Activated CD8-positive, alpha-beta memory T cell treated with anti-CD3 and anti-CD28 coated beads for 36 hours (primary cell): ENCODE results near the gene SMCO4. TPM values are rescaled to one million over a fixed set of nuclear protein-coding genes. Genes with fewer than 3 reads are reported as not detected.

Experiments
- CTCF ChIA-PET: fragments of 350-600 bp; sonication (Branson Sonifier 250); formaldehyde crosslinking; loops from one replicate; lab custom pipeline; 2021; ENCODE audit warnings: antibody characterized with exemption; lab: Charles Lee
- POLR2A ChIA-PET: fragments of 350-600 bp; sonication (Branson Sonifier 250); formaldehyde crosslinking; loops from one replicate; lab custom pipeline; 2021; ENCODE audit warnings: antibody characterized with exemption; lab: Charles Lee
- total RNA-seq, 2 experiments: library from RNA; stranded (reverse); gene quantifications; one replicate each; pipeline ENCODE4 v1.2.3, GENCODE V29; 2021

SMCO4 gene
- total RNA-seq, 2 experiments from 2014 or later: 13.5 to 13.8 TPM

DNA sequence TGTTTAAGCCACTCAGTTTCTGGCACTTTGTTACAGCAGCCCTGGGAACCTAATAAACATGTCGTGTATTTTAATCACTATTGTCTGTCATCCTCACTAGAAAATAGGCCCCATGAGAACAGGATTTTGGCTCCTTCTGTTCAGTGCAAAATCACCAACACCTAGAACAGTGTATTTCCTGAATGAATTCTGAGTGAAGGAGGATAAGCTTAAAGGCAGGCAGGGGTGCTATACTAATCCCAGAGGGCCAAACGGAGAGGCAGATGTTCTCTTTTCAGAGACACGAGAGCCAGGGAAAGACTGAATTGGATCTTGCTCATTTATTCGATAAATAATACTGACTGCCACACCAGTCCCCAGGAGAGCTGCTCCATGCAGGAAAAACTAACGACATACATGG, 10.4 kb downstream of the SMCO4 start:
- ChIA-PET POLR2A (no interaction called here), CTCF (no interaction called here)

DNA sequence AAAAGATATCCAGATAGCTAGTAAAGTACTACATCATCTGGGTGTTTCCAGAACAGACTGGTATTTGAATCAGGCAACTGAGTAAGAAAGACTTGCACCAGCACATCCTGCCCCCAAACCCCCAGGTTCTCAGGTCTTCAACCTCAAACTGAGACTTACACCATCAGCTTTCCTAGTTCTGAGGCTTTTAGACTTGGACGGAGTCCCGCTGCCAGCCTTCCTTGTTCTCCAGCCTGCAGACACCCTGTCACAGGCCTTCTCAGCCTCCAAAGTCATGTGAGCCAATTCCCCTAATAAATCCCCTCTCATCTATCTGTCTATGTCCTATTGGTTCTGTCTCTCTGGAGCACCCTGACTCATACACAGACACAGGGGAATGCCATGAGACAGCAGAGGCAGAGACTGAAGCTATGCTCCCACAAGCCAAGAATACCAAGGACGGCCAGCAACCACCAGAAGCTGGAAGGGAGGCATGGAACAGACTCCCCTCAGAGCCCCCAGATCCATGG, 10.9 kb downstream of the SMCO4 start:
- ChIA-PET CTCF (no interaction called here), POLR2A (no interaction called here)

DNA sequence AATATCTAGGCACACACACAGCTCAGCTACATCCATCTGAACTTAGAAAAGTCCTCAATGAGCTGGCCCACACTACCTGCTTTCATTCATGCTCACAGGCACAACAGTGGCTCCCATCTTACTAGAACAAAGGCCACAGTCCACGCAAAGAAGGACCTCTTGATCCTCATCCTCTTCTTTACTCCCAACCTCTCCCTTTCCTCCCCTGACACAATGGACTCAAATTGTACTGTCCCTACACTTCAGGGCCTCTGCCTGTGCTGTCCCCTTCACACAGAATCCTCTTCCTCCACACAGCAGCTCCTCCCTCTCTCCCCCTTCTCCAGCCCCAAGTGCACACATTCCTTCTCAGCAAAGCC, 12.7 kb downstream of the SMCO4 start:
- CTCF ChIA-PET: interaction anchor here (1.0 kb wide), 1 partner anchor 12 kb away, joined by 4 read pairs; no protein-coding TSS in a partner anchor
- POLR2A ChIA-PET: no interaction called here

DNA sequence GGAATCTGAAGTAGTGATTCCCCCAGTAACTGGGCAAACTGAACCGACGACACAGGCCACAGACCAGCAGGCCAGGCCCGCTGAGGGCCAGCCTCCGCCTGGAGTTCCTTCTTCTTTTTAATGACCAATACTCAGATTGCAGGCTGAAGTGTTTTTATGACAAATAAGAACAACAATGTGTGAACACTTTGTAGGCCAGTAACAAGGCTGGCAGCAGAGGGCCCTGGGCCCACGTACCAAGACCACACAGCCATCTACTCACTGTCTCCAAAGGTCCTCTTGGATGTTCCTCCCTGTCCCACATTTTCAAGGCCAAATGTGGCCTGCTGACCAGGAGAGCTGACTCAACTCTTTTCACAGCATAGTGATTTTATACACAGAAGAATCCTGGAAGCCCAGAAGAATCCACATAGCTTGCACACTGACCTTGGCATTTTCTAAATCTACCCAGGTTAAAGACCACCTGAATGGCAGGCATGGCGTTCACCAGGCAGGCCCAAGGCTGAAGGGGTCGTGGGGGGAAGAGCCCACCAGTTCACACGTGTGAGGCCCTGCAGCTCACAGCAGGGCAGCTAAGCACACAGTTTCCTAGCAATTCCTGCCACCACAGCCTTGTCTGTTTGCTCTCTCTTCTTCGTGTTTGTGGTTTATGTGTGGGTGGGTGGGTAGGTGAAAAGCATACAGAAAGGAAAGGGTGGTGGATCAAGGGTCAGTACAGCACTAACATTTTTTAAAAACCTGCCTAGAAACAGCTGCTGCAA, 13.3 kb downstream of the SMCO4 start:
- ChIA-PET POLR2A (no interaction called here), CTCF (interaction anchor here (1.0 kb wide), 1 partner anchor 12 kb away, joined by 4 read pairs; no protein-coding TSS in a partner anchor)

DNA sequence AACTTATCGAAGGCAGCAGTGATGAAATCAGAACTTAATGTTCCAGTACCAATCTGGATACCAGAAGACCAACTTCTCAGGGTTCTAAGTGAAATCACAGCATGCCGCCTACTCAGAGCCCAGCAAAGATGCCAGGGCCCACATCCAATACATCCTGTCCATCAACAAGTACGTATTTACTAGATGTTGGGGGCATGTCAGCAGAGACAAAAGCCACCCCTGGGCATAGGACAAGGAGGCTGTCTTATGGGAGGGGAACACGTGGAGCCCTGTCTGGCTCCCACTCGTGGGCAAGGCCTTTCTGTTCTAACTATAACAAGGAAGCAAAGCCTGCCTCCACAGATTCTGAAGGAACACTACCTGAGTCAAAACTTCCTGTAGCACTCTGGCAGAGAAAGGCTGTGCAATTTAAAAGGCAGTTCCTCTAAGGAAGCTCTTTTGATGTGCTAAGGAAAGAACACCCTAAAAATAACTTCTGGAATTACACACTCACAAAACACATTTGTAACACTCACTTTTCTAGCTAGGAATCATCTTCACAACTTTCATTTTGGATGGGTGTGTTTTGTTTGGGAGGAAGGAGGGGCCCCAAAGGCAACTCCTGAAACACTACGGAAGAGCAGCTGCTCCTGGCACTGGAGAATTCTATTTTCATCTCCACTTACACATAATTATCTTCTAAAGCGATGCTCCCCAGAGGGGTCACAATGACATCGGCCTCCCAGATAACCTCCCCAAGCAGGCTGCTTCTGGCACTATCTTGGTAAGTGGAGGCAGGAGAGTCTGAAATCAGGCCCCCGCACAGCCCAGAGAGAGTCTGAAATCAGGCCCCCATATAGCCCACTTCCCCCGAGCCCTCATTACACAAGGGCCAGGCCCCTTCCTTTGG, 14.2 kb downstream of the SMCO4 start:
- CTCF ChIA-PET: no interaction called here
- POLR2A ChIA-PET: no interaction called here

DNA sequence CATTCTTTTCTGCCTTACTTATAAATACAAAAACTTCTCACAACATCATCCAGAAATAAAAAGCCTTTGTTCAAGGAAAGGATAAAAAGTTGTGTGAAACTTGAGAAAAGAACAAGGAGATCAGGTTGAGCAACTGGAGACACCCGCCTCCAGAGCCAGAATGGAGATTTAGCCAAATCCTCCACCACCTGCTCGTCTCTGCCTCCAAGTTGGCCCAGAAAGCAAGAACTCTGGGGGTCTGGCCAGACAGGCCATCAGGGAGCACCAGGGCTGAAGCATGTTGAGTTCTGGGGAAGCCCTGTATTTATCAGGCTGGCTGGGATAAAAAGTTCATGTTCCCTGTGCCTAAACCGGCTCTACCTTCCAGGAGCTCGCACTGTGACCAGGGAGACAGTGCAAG, 14.9 kb downstream of the SMCO4 start:
- CTCF ChIA-PET: no interaction called here
- POLR2A ChIA-PET: no interaction called here

DNA sequence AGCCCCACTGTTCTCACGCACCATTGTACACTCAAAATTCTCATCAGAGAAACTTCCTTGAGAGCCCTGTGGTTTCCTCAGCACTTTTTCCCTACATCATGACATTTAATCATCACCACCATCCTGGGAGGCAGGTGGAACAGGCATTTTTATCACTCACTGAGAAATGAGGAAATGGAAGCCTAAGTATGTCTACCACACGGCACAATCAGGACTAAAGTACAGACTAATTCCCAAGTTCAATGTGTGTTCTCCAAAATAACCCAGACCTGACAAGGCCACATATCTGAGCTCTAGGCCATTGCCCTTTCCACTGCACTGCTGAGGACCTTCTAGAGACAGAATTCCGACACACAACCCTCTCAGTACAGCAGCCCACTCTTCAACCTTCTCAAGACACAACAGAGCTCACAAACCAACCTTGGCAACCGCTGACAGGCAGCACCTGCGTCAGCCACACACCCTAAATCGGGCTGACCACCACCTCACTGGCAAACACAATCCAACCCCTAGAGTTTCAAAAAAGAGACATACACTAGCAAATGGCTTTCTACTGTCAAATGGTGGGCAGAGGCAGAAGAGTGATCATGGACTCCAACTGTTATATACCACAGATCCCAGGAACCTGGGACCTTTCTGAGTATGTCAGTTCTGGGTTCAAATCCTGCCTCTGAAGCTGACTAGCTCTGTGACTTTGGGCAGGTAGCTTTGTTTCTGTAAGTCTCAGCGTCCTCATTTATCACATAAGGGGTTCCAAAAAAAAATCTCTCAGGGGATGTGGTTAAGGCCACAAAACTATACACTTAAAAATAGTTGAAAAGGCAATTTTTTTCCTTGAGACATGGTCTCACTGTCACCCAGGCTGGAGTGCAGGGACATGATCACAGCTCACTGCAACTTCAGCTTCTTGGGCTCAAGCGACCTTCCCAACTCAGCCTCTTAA, 16.3 kb downstream of the SMCO4 start:
- POLR2A ChIA-PET: no interaction called here
- CTCF ChIA-PET: no interaction called here

DNA sequence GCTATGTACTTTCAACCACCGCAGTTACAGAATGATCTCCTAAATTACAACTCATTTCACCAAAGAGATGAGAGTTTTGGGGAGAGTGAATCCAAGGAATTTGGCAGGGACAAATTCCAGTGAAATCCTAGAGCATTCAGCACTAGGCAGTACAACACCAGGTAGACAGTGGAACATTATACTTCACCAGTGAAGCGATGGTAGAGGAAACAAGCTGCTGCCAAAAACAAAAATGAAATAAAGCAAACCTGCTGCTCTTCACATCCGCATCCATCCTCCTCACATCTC, 16.9 kb downstream of the SMCO4 start:
- ChIA-PET CTCF (no interaction called here), POLR2A (no interaction called here)

DNA sequence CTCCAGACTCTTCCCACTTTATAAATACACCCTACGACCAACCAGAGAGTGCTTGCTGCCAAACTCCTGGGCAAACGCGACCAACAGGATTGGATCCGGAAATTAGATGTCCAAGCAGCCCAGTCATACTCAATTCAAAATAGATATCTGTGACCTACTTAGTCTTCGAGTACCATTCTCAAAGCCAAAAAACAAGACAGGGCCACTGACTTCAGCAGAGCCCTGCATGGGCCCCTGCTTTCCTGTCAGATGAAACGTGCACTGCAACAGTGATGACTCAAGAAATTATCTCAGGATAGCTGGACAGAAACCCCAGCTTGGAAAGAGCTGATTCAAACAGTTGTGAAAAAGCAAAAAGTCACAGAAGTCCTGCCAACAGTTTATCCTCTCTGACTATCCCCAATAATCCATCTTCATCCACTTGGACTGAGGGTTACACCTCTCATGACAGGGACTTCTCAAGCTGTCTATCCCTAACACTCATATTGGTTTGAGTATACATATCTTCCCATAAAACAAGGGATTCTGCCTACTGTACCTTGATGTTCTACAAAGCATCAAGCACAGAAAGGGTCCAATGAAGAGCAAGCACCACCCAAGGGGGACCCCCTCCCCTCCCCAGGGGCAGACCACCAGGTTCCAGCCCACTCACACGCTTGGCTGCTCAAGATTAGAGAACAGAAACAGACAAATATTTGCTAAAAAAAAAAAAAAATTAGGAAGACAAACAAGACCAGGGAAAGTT, 17.4 kb downstream of the SMCO4 start:
- CTCF ChIA-PET: no interaction called here
- POLR2A ChIA-PET: no interaction called here

DNA sequence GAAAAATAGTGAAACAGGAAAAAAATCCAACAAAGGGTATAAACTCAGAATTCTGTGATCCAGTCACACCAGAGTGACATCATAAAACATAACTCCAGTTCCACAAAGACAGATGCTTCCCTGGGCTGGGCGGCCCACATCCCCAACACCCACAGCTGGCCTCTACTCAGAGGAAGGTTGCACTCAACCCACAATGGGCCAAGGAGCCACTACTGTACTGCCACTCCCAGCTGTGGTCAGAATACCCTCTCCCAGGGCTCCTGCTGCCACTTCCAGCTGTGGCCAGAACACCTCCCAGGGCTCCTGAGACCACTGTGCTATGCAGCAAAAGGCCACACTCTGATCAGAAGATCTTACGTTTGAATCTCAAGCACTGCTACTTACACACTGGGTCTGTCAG, 18.3 kb downstream of the SMCO4 start:
- ChIA-PET POLR2A (no interaction called here), CTCF (no interaction called here)

DNA sequence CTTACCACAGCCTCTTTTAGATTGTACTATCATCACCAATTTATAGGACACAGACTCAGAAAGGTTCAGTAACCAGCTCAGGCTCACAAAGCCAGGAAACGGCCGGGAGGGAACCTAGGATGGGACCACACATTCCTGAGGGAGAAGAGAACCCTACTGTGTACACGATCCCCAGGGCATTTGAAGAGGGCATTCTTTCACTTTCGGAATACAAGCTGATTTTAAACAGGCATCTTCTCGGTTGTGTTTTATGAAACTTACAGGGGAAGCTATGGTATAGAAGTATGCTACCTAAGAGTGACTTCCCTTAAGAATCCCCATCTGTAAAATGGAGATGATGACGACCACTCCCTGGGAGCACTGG, 19.0 kb downstream of the SMCO4 start:
- POLR2A ChIA-PET: no interaction called here

DNA sequence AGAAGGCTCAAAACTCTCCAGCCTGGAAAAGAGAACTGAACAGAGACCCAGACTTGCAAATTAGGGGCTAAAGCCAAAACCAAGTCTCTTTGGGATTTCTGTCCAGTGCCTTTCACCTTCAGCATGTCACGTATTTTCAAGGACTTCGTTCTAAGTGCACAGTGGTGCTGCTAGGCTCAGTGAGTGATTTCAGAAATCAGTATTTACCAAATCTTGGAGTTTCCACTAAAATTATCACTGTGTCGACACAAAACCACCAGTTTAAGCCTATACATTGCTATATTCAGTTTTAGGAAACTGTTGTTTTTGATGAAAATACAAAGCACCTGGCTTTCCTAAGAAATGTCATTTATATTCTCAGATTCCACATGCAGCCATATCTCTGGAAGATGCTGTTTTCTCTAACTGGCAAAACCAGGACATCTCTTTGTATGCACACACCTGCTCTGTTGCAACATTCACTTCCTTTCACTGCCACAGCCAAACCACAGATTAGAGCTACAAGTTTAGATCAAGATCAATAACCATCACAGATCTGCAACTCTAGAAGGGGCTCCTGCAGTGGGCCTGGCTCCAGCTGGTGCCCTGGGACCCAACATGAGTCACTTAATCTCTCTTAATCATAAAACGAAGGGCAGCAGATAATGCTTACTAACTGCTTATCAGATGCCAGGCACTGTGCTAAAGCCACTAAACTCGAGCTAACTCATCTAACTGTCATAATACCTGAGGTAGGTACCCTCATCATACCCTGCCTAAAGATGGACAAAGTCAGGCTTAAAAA, 22.3 kb downstream of the SMCO4 start:
- POLR2A ChIA-PET: no interaction called here
- CTCF ChIA-PET: no interaction called here

More for the DNA sequence above, 19.0 kb downstream of the SMCO4 start:
- CTCF ChIA-PET: interaction anchor here (0.7 kb wide), 1 partner anchor 502 kb away, joined by 3 read pairs; no protein-coding TSS in a partner anchor

DNA sequence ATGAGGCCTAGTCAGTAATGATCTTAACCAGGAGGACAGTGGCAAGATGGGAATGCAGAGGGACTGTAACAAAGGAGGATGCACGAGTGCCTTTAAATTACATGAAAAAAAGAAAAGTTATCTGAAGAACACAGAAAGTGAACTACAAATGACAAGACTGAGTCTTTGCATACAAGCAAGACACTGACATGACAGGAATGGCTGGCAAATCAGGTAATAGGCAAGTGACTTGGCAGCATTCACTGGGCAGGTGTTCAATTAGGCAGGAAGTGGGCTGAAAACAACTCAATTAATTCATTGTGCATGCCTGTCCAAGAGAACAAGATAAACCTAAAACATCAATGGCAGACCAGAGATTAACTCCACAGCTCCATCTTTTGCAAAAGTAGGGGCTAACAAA, 24.0 kb downstream of the SMCO4 start:
- ChIA-PET CTCF (no interaction called here), POLR2A (no interaction called here)

DNA sequence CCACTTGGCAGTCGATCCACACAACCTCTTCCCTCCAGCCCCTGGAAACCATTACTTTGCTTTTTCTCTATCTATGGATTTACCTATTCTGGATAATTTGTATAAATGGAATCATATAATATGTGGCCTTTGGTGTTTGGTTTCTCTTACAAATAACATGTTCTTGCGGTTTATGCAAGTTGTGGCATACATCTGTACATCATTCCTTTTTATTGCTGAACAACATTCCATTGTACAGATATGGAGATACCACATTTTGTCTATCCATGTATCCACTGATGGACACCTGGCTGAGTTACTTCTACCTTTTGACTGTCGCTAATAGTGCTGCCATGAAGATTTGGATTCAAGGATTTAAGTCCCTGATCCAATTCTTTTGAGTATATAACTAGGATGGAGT, 25.1 kb downstream of the SMCO4 start:
- POLR2A ChIA-PET: no interaction called here
- CTCF ChIA-PET: no interaction called here

DNA sequence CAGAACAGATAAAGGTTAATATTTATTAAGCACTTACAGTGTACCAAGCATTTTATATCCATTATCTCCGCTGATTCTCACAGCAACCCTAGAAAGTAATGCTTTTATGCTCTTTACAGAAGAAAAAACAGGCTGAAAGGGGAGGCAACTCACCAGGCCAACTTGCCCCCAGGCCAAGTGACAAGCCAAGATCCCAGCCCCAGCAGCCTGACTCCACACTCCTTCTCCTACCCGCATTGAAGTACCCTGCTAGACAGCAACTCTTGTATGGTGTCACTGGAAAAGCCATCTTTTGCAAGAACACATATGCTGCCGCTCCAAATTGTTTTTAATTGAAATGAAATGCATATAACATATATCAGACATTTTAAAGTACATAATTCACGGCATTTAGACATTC, 25.6 kb downstream of the SMCO4 start:
- POLR2A ChIA-PET: no interaction called here
- CTCF ChIA-PET: no interaction called here

DNA sequence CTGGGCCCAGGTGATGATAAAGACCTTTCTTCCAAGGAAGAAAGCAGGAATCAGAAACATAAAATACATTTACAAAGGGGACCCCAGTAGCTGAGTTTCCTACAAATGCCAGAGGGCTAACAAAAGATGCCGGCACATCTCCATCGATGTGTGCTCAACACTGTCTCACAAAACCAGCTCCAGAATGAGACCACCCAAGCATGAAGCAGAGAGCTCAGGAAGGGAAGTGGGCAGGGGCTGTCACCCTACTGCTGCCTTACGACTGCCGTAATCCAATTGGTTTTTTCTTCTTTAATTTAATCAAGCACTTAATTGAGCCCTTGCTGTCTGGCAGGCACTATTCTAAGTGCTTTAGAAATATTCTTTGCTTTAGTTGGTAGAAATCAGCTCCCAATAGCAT, 26.1 kb downstream of the SMCO4 start:
- CTCF ChIA-PET: no interaction called here
- POLR2A ChIA-PET: no interaction called here

DNA sequence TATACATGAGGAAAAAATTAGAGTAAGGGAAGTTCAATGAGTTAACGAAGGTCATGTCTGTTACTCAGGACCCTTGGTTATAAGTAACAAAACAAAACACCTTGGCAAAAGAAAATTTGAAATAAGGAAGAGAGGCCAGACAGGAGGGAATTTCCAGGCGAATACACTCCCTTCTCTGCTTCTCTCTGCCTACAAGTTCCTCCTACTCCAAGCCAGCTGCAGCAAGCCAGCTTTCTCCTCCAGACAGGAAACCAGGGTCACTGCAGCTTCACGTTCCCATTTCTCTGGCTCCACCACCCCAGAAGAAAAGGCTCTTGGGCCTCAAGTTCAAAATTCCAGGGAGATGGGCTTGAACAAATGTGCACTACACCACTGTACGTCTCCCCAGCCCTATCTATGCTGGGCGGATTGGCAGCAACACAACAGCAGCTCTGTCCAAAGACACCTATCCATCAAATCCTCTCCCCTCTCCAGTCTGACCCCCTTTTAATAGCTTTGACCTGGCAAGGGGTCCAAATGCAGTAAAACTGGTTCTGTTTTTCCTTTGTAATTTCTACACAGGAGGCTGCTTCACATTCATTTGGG, 27.7 kb downstream of the SMCO4 start:
- ChIA-PET POLR2A (no interaction called here), CTCF (no interaction called here)

DNA sequence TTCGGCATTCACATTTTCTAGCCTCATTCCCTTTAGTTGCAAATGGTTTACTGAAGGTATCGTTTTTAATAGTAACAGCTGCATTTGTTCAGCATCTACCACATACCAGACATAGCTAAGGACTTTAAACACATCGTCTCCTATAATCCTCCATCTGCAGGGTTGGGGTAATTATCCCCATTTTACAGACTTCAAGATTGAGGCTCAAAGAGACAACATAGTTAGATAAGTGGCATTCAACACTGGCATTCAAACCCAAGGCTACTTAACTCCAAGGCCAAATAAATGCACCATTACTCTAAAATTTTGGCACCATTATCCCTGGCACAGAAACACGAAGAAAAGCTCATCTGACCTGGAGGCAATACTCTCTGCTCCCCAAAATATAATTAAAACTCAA, 28.5 kb downstream of the SMCO4 start:
- POLR2A ChIA-PET: no interaction called here
- CTCF ChIA-PET: no interaction called here
